GM23338 (cell line): Measurements from ENCODE around the gene PCSK2. TPM values are rescaled to one million over a fixed set of nuclear protein-coding genes. Genes with fewer than 3 reads are reported as not detected.

ENCODE experiments used
- ATAC-seq: fragments of 200-7000 bp; cut with Tn5 transposase; 3 replicates; pipeline ENCODE4 v1.9.1; 2020
- DNase-seq: peaks from one replicate; pipeline ENCODE4 v3.0.0-alpha.2; 2015; ENCODE audit warnings: low spot score
- H2AFZ ChIP-seq: fragments of 200-600 bp; sonication (generic); 2 replicates; pipeline ENCODE4 v1.8.0; 2016; ENCODE audit warnings: antibody characterized with exemption, mild to moderate bottlenecking, moderate library complexity
- H3F3A ChIP-seq: fragments of 200-600 bp; sonication (generic); replicated peaks from 2 replicates; pipeline ENCODE4 v1.8.0; 2017; ENCODE audit warnings: antibody characterized with exemption, mixed run types, low read depth
- H3K27ac ChIP-seq: fragments of 200-600 bp; sonication (generic); 2 replicates; pipeline ENCODE4 v1.6.1; 2016; ENCODE audit warnings: low read depth
- H3K27me3 ChIP-seq: fragments of 200-600 bp; sonication (generic); 2 replicates; pipeline ENCODE4 v1.8.0; 2016; ENCODE audit warnings: mild to moderate bottlenecking, mixed run types, moderate library complexity; ENCODE audit not compliant: insufficient read depth
- H3K36me3 ChIP-seq: fragments of 200-600 bp; sonication (generic); 2 replicates; pipeline ENCODE4 v1.8.0; 2016; ENCODE audit warnings: mild to moderate bottlenecking; ENCODE audit not compliant: insufficient read depth
- H3K4me1 ChIP-seq: fragments of 200-600 bp; sonication (generic); 2 replicates; pipeline ENCODE4 v1.8.0; 2016; ENCODE audit warnings: mild to moderate bottlenecking, moderate library complexity; ENCODE audit not compliant: insufficient read depth
- H3K4me2 ChIP-seq: fragments of 200-600 bp; sonication (generic); 2 replicates; pipeline ENCODE4 v1.7.1; 2017; ENCODE audit warnings: mixed run types
- H3K4me3 ChIP-seq: fragments of 200-600 bp; sonication (generic); 2 replicates; pipeline ENCODE4 v1.6.1; 2016; ENCODE audit warnings: mixed run types
- H3K79me2 ChIP-seq: fragments of 200-600 bp; sonication (generic); replicated peaks from 2 replicates; pipeline ENCODE4 v1.8.0; 2017; ENCODE audit warnings: mild to moderate bottlenecking; ENCODE audit not compliant: insufficient read depth
- H3K9me2 ChIP-seq: fragments of 200-600 bp; sonication (generic); 2 replicates; pipeline ENCODE4 v1.8.0; 2017; ENCODE audit not compliant: insufficient read depth
- H4K20me1 ChIP-seq: fragments of 200-600 bp; sonication (generic); replicated peaks from 2 replicates; pipeline ENCODE4 v1.8.0; 2017; ENCODE audit warnings: mild to moderate bottlenecking; ENCODE audit not compliant: insufficient read depth
- H3K27ac Mint-ChIP-seq: 2 replicates; pipeline ENCODE4 v1.8.0; 2020; ENCODE audit warnings: inconsistent platforms, mild to moderate bottlenecking, moderate library complexity, mixed read lengths
- H3K27me3 Mint-ChIP-seq: 3 replicates; pipeline ENCODE4 v1.8.0; 2022; ENCODE audit warnings: low read depth, mild to moderate bottlenecking, moderate library complexity, mixed read lengths, inconsistent platforms; ENCODE audit not compliant: insufficient read depth, poor library complexity
- H3K36me3 Mint-ChIP-seq: 3 replicates; pipeline ENCODE4 v1.8.0; 2021; ENCODE audit warnings: low read depth, mild to moderate bottlenecking, inconsistent platforms, moderate library complexity, mixed read lengths
- H3K4me1 Mint-ChIP-seq: 3 replicates; pipeline ENCODE4 v1.8.0; 2020; ENCODE audit warnings: mild to moderate bottlenecking, inconsistent platforms, mixed read lengths
- H3K4me3 Mint-ChIP-seq: 3 replicates; pipeline ENCODE4 v1.8.0; 2021; ENCODE audit warnings: moderate library complexity, mild to moderate bottlenecking, inconsistent platforms, mixed read lengths
- H3K9me3 Mint-ChIP-seq: 3 replicates; pipeline ENCODE4 v1.8.0; 2020; ENCODE audit warnings: moderate library complexity, mild to moderate bottlenecking, inconsistent platforms, mixed read lengths
- CREB1 ChIP-seq: fragments of 250-450 bp; sonication (Bioruptor Pico); IDR thresholded peaks from 2 replicates; pipeline ENCODE4 v1.5.0; 2020; ENCODE audit warnings: low read depth, mild to moderate bottlenecking, moderate library complexity
- EZH2phosphoT487 ChIP-seq: fragments of 200-600 bp; sonication (generic); IDR thresholded peaks from one replicate; pipeline ENCODE4 v1.8.1; 2018; ENCODE audit warnings: antibody characterized with exemption; ENCODE audit not compliant: unreplicated experiment
- polyA plus RNA-seq: library from polyadenylated mRNA; unstranded; fragments of >200 nt; fragmentation: Nextera tagmentation; extraction: Ambion mirVana; gene quantifications from 2 replicates; pipeline ENCODE4 v1.2.1, GENCODE V29; 2016
- total RNA-seq: library from RNA; depleted of rRNA; stranded (reverse); fragments of >200 nt; shearing (Covaris generic); gene quantifications from 2 replicates; pipeline ENCODE4 v1.2.3, GENCODE V29; 2014
- TF ChIP-seq, protein P1 (sequence below): IDR thresholded peaks from 2 replicates; pipeline ENCODE4 v1.6.1; 2016; ENCODE audit warnings: antibody characterized with exemption
- TF ChIP-seq, protein P2 (sequence below), 2 experiments: fragments of 200-600 bp in 1 of 2; sonication (generic) in 1 of 2; conservative IDR thresholded peaks; 2 replicates each; pipeline versions ENCODE4 v1.5.1 to v1.6.1; 2016 to 2017; ENCODE audit warnings: antibody characterized with exemption in 2 of 2, low read depth in 2 of 2, mild to moderate bottlenecking in 2 of 2, moderate library complexity in 1 of 2
- TF ChIP-seq, protein P3 (sequence below): fragments of 250-450 bp; sonication (Bioruptor Pico); IDR thresholded peaks from 2 replicates; pipeline ENCODE4 v1.5.0; 2020; ENCODE audit warnings: mild to moderate bottlenecking, moderate library complexity

Gene PCSK2
- total and polyA plus RNA-seq, 2 experiments from 2014 or later, result 0.37 to 1.1 TPM

DNA sequence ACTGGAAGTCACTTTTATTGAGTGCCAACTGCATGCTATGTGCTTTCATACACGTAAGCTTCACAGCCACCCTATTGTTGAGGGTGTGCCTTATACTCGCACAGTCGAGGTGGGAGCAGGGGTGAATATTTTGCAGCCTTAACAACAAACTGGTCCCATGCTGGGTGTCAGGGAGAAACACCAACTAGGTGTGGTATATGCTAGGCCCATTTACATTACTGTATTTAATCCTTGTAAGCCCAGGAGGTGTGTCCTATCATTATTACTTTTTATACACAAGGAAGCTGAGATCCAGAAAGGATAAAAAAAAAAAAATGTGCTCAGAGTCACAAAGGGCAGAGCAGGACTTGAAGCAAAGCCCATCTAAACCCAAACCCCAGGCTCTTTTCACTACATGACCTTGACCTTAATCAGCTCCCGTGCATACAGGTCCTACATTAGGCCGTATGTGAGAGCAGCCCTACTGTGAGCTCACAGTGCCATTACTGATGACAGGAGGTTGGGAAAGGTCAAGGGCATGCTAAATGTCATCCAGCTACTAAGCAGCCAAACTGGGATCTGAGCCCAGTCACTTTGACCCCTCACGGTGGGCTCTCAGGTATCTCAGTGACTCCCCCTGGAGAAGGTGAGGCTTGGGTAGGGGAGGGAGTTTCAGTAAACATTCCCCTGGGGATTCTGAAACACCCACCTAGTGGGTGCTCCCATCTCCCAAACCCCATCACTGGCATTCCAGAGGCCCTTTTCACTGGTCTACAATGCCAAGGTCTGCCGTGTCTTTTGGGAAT is 242.6 kb downstream of the PCSK2 start:
- H3K79me2 ChIP-seq, result no peaks in the 10 kb centered on the region
- DNase-seq, result no peak
- TF ChIP-seq CREB1 (CRISPR knock-in tag) (no peak), EZH2phosphoT487 (no peak)
- TF ChIP-seq, protein P1, sequence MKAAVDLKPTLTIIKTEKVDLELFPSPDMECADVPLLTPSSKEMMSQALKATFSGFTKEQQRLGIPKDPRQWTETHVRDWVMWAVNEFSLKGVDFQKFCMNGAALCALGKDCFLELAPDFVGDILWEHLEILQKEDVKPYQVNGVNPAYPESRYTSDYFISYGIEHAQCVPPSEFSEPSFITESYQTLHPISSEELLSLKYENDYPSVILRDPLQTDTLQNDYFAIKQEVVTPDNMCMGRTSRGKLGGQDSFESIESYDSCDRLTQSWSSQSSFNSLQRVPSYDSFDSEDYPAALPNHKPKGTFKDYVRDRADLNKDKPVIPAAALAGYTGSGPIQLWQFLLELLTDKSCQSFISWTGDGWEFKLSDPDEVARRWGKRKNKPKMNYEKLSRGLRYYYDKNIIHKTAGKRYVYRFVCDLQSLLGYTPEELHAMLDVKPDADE, result no peak
- TF ChIP-seq, protein P2, sequence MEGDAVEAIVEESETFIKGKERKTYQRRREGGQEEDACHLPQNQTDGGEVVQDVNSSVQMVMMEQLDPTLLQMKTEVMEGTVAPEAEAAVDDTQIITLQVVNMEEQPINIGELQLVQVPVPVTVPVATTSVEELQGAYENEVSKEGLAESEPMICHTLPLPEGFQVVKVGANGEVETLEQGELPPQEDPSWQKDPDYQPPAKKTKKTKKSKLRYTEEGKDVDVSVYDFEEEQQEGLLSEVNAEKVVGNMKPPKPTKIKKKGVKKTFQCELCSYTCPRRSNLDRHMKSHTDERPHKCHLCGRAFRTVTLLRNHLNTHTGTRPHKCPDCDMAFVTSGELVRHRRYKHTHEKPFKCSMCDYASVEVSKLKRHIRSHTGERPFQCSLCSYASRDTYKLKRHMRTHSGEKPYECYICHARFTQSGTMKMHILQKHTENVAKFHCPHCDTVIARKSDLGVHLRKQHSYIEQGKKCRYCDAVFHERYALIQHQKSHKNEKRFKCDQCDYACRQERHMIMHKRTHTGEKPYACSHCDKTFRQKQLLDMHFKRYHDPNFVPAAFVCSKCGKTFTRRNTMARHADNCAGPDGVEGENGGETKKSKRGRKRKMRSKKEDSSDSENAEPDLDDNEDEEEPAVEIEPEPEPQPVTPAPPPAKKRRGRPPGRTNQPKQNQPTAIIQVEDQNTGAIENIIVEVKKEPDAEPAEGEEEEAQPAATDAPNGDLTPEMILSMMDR (conservative IDR thresholded peaks at IDR 0.05; ENCODE audit: low read depth in 2 of 2), result no peak
- TF ChIP-seq, protein P3, sequence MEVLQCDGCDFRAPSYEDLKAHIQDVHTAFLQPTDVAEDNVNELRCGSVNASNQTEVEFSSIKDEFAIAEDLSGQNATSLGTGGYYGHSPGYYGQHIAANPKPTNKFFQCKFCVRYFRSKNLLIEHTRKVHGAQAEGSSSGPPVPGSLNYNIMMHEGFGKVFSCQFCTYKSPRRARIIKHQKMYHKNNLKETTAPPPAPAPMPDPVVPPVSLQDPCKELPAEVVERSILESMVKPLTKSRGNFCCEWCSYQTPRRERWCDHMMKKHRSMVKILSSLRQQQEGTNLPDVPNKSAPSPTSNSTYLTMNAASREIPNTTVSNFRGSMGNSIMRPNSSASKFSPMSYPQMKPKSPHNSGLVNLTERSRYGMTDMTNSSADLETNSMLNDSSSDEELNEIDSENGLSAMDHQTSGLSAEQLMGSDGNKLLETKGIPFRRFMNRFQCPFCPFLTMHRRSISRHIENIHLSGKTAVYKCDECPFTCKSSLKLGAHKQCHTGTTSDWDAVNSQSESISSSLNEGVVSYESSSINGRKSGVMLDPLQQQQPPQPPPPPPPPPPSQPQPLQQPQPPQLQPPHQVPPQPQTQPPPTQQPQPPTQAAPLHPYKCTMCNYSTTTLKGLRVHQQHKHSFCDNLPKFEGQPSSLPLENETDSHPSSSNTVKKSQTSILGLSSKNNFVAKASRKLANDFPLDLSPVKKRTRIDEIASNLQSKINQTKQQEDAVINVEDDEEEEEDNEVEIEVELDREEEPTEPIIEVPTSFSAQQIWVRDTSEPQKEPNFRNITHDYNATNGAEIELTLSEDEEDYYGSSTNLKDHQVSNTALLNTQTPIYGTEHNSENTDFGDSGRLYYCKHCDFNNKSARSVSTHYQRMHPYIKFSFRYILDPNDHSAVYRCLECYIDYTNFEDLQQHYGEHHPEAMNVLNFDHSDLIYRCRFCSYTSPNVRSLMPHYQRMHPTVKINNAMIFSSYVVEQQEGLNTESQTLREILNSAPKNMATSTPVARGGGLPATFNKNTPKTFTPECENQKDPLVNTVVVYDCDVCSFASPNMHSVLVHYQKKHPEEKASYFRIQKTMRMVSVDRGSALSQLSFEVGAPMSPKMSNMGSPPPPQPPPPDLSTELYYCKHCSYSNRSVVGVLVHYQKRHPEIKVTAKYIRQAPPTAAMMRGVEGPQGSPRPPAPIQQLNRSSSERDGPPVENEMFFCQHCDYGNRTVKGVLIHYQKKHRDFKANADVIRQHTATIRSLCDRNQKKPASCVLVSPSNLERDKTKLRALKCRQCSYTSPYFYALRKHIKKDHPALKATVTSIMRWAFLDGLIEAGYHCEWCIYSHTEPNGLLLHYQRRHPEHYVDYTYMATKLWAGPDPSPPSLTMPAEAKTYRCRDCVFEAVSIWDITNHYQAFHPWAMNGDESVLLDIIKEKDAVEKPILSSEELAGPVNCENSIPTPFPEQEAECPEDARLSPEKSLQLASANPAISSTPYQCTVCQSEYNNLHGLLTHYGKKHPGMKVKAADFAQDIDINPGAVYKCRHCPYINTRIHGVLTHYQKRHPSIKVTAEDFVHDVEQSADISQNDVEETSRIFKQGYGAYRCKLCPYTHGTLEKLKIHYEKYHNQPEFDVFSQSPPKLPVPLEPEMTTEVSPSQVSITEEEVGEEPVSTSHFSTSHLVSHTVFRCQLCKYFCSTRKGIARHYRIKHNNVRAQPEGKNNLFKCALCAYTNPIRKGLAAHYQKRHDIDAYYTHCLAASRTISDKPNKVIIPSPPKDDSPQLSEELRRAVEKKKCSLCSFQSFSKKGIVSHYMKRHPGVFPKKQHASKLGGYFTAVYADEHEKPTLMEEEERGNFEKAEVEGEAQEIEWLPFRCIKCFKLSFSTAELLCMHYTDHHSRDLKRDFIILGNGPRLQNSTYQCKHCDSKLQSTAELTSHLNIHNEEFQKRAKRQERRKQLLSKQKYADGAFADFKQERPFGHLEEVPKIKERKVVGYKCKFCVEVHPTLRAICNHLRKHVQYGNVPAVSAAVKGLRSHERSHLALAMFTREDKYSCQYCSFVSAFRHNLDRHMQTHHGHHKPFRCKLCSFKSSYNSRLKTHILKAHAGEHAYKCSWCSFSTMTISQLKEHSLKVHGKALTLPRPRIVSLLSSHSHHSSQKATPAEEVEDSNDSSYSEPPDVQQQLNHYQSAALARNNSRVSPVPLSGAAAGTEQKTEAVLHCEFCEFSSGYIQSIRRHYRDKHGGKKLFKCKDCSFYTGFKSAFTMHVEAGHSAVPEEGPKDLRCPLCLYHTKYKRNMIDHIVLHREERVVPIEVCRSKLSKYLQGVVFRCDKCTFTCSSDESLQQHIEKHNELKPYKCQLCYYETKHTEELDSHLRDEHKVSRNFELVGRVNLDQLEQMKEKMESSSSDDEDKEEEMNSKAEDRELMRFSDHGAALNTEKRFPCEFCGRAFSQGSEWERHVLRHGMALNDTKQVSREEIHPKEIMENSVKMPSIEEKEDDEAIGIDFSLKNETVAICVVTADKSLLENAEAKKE (CRISPR knock-in tag), result no peak
- peaks cover 4% of the 10 kb centered on the region for H3K27me3 Mint-ChIP-seq
- H3K27ac ChIP-seq, result no peak overlapping the region
- H3K9me3 Mint-ChIP-seq, result no peaks in the 10 kb centered on the region
- H3F3A ChIP-seq, result no peaks in the 10 kb centered on the region
- no peak for ATAC-seq
- no peak overlapping the region for H3K4me3 Mint-ChIP-seq
- H3K4me1 Mint-ChIP-seq, result peaks cover 3% of the 10 kb centered on the region; the same call in 2 of the 3 replicates
- no peak overlapping the region for H3K4me3 ChIP-seq
- H3K9me2 ChIP-seq, result peaks cover 4% of the 10 kb centered on the region; the same call in 1 of the 2 replicates
- no peaks in the 10 kb centered on the region for H3K4me1 ChIP-seq
- H3K27me3 ChIP-seq, result no peaks in the 10 kb centered on the region
- no peaks in the 10 kb centered on the region for H3K36me3 Mint-ChIP-seq
- no peak overlapping the region for H2AFZ ChIP-seq
- H4K20me1 ChIP-seq, result no peaks in the 10 kb centered on the region
- H3K27ac Mint-ChIP-seq, result no peak overlapping the region
- H3K4me2 ChIP-seq, result no peak overlapping the region
- H3K36me3 ChIP-seq, result no peaks in the 10 kb centered on the region
